Measurements from ENCODE around the gene TLE2. TPM values are rescaled to one million over a fixed set of nuclear protein-coding genes. Genes with fewer than 3 reads are reported as not detected.

TLE2 gene
- total RNA-seq, 1 experiment from 2014 or later: 13.7 TPM

- CTCF ChIA-PET: no interaction called here
- intact Hi-C loops (cut with micrococcal nuclease; ENCODE audit: unreplicated experiment): no loop called here
These were observed 18.2 kb downstream of the TLE2 start for GRCh38 chr19:3010871-3011270.

GRCh38 chr19:3008994-3009393 is 20.1 kb downstream of the TLE2 start:
- ChIA-PET POLR2A (ENCODE audit: unreplicated experiment) (no interaction called here), CTCF (no interaction called here)
- H3K27me3 ChIP-seq (ENCODE audit: insufficient read depth, low read depth): no peaks in the 10 kb centered on the region
- H3K9me2 ChIP-seq (ENCODE audit: insufficient read depth): no peaks in the 10 kb centered on the region
- no peaks in the 10 kb centered on the region for H3K4me1 ChIP-seq (replicated peaks; ENCODE audit: insufficient read depth)
- no peaks in the 10 kb centered on the region for H3K36me3 ChIP-seq (ENCODE audit: low read depth)
- no peak overlapping the region for H2AFZ ChIP-seq
- H3F3A ChIP-seq (ENCODE audit: insufficient read depth, low read depth): no peaks in the 10 kb centered on the region
- no peaks in the 10 kb centered on the region for H4K20me1 ChIP-seq (ENCODE audit: insufficient read depth)
- H3K9me3 ChIP-seq (ENCODE audit: insufficient read depth, low read depth): no peaks in the 10 kb centered on the region
- no peak overlapping the region for H3K27ac ChIP-seq
- TF ChIP-seq CTCF (conservative IDR thresholded peaks at IDR 0.05) (no peak), EZH2 (IDR thresholded peaks at IDR 0.05; ENCODE audit: low read depth) (no peak)
- no TSS peak for BruUV-seq (replicated peaks)
- no peaks in the 10 kb centered on the region for H3K79me2 ChIP-seq (ENCODE audit: low read depth)
- intact Hi-C loops (cut with micrococcal nuclease; ENCODE audit: unreplicated experiment): no loop called here
- H3K4me2 ChIP-seq: no peak overlapping the region
- no peak overlapping the region for H3K4me3 ChIP-seq
- DNase-seq: no peak

More at GRCh38 chr19:3010871-3011270, 18.2 kb downstream of the TLE2 start:
- POLR2A ChIA-PET (ENCODE audit: unreplicated experiment): no interaction called here
- no peaks in the 10 kb centered on the region for H4K20me1 ChIP-seq (ENCODE audit: insufficient read depth)
- H3K9me2 ChIP-seq (ENCODE audit: insufficient read depth): no peaks in the 10 kb centered on the region
- H3K36me3 ChIP-seq (ENCODE audit: low read depth): no peaks in the 10 kb centered on the region
- H3K4me1 ChIP-seq (replicated peaks; ENCODE audit: insufficient read depth): no peaks in the 10 kb centered on the region
- no peak overlapping the region for H2AFZ ChIP-seq
- DNase-seq: no peak
- H3F3A ChIP-seq (ENCODE audit: insufficient read depth, low read depth): no peaks in the 10 kb centered on the region
- H3K9me3 ChIP-seq (ENCODE audit: insufficient read depth, low read depth): no peaks in the 10 kb centered on the region
- no peaks in the 10 kb centered on the region for H3K79me2 ChIP-seq (ENCODE audit: low read depth)
- no peak for TF ChIP-seq CTCF (conservative IDR thresholded peaks at IDR 0.05)
- no peak for TF ChIP-seq EZH2 (IDR thresholded peaks at IDR 0.05; ENCODE audit: low read depth)
- no peak overlapping the region for H3K27ac ChIP-seq
- no peak overlapping the region for H3K4me2 ChIP-seq
- no TSS peak for BruUV-seq (replicated peaks)
- H3K4me3 ChIP-seq: no peak overlapping the region
- H3K27me3 ChIP-seq (ENCODE audit: insufficient read depth, low read depth): no peaks in the 10 kb centered on the region

GRCh38 chr19:3007975-3008374 is 21.1 kb downstream of the TLE2 start:
- no peaks in the 10 kb centered on the region for H3K36me3 ChIP-seq (ENCODE audit: low read depth)
- no peaks in the 10 kb centered on the region for H4K20me1 ChIP-seq (ENCODE audit: insufficient read depth)
- TF ChIP-seq EZH2 (IDR thresholded peaks at IDR 0.05; ENCODE audit: low read depth): no peak
- no peak for TF ChIP-seq CTCF (conservative IDR thresholded peaks at IDR 0.05)
- BruUV-seq (replicated peaks): no TSS peak
- no peaks in the 10 kb centered on the region for H3K9me3 ChIP-seq (ENCODE audit: insufficient read depth, low read depth)
- H3K27me3 ChIP-seq (ENCODE audit: insufficient read depth, low read depth): no peaks in the 10 kb centered on the region
- POLR2A ChIA-PET (ENCODE audit: unreplicated experiment): interaction anchor here (0.6 kb wide), 1 partner anchor 16 kb away, joined by 4 read pairs; no protein-coding TSS in a partner anchor
- intact Hi-C loops (cut with micrococcal nuclease; ENCODE audit: unreplicated experiment): no loop called here
- no peaks in the 10 kb centered on the region for H3K9me2 ChIP-seq (ENCODE audit: insufficient read depth)
- no peak overlapping the region for H2AFZ ChIP-seq
- CTCF ChIA-PET: no interaction called here
- H3K4me2 ChIP-seq: no peak overlapping the region
- no peak overlapping the region for H3K27ac ChIP-seq
- no peaks in the 10 kb centered on the region for H3F3A ChIP-seq (ENCODE audit: insufficient read depth, low read depth)
- no peak overlapping the region for H3K4me3 ChIP-seq
- H3K79me2 ChIP-seq (ENCODE audit: low read depth): no peaks in the 10 kb centered on the region
- no peaks in the 10 kb centered on the region for H3K4me1 ChIP-seq (replicated peaks; ENCODE audit: insufficient read depth)
- DNase-seq: no peak

All from PC-9 (cell line).